Nephron progenitor cell (in vitro differentiated cells): Measurements from ENCODE around the gene FCRL2.

ENCODE experiments used
- DNase-seq: peaks from one replicate; pipeline ENCODE4 v3.0.0; 2021
- H3K27ac Mint-ChIP-seq: 2 replicates; pipeline ENCODE4 v1.8.0; 2021; ENCODE audit warnings: mild to moderate bottlenecking, moderate library complexity, mixed read lengths
- H3K27me3 Mint-ChIP-seq: 2 replicates; pipeline ENCODE4 v1.8.0; 2021; ENCODE audit warnings: mild to moderate bottlenecking, low read depth, mixed read lengths; ENCODE audit not compliant: poor library complexity
- H3K36me3 Mint-ChIP-seq: 2 replicates; pipeline ENCODE4 v1.8.0; 2021; ENCODE audit warnings: low read depth, mixed read lengths
- H3K4me1 Mint-ChIP-seq: 2 replicates; pipeline ENCODE4 v1.8.0; 2021; ENCODE audit warnings: mixed read lengths
- H3K4me3 Mint-ChIP-seq: 2 replicates; pipeline ENCODE4 v1.8.0; 2021; ENCODE audit warnings: mild to moderate bottlenecking, moderate library complexity, mixed read lengths
- H3K9me3 Mint-ChIP-seq: 2 replicates; pipeline ENCODE4 v1.8.0; 2021; ENCODE audit warnings: mild to moderate bottlenecking, moderate library complexity, mixed read lengths
- TF ChIP-seq, protein P1 (sequence below): fragments of 200-600 bp; sonication (generic); IDR thresholded peaks from 2 replicates; pipeline ENCODE4 v1.5.0; 2021; ENCODE audit warnings: antibody characterized with exemption

FCRL2 gene

DNA sequence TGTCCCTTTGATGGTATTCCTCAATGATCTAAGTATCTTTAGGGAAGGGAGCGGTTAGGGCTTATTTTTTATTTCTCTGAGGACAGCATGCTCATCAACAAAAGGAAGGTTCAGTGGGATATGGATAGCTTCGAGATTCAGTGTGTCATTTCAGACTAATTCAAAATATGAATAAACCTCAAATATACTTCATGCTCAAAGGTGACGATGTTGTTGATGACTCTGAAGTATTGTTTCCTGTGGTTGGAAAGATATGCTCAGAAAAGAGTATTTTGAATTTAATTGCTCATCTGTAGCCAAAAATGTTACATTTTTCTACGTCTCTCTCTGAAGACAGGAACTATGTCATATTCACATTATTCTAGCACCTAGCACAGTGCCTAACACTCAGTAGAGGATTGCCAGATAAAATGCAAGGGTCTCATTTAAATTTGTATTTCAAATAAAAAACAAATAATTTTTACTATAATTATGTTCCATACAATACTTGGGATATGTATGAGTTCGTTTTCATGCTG lies 74.6 kb downstream of the FCRL2 start:
- TF ChIP-seq, protein P1, sequence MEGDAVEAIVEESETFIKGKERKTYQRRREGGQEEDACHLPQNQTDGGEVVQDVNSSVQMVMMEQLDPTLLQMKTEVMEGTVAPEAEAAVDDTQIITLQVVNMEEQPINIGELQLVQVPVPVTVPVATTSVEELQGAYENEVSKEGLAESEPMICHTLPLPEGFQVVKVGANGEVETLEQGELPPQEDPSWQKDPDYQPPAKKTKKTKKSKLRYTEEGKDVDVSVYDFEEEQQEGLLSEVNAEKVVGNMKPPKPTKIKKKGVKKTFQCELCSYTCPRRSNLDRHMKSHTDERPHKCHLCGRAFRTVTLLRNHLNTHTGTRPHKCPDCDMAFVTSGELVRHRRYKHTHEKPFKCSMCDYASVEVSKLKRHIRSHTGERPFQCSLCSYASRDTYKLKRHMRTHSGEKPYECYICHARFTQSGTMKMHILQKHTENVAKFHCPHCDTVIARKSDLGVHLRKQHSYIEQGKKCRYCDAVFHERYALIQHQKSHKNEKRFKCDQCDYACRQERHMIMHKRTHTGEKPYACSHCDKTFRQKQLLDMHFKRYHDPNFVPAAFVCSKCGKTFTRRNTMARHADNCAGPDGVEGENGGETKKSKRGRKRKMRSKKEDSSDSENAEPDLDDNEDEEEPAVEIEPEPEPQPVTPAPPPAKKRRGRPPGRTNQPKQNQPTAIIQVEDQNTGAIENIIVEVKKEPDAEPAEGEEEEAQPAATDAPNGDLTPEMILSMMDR: no peak
- Mint-ChIP-seq H3K27ac (no peak overlapping the region), H3K36me3 (no peaks in the 10 kb centered on the region), H3K9me3 (no peaks in the 10 kb centered on the region), H3K4me1 (no peaks in the 10 kb centered on the region), H3K27me3 (peaks cover 10% of the 10 kb centered on the region), H3K4me3 (no peak overlapping the region)
- DNase-seq: no peak

DNA sequence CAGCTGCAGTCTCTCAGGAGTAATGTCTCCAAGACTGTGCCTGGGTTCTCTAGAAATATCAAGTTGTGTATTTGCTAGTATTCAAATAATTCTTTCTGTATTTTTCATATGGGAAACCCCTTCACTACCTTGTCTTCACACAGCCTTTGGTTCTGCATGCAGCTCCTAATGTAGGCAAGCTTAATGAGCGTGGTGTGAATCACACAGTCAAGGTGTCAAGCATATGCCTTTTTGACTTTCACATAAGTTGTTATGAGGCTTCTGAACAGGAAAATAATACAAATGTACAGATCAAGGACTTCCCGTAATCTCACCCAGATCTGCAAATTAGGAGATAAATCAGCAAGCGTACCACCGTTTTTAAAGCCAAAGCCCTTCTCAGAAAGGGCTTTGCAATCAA lies 76.2 kb downstream of the FCRL2 start, which contains the start of gene FCRL3:
Gene FCRL3, minus strand, starts transcription at position 38 of the 400 bp plus-strand sequence. CDS start 280 bp downstream, outside the sequence.
- TF ChIP-seq, protein P1: no peak
- Mint-ChIP-seq H3K9me3 (no peaks in the 10 kb centered on the region), H3K4me1 (no peaks in the 10 kb centered on the region), H3K27ac (no peak within 1 kb of the TSS), H3K27me3 (peaks cover 10% of the 10 kb centered on the region), H3K4me3 (no peak within 1 kb of the TSS), H3K36me3 (no peaks in the 10 kb centered on the region)
- DNase-seq: no peak

DNA sequence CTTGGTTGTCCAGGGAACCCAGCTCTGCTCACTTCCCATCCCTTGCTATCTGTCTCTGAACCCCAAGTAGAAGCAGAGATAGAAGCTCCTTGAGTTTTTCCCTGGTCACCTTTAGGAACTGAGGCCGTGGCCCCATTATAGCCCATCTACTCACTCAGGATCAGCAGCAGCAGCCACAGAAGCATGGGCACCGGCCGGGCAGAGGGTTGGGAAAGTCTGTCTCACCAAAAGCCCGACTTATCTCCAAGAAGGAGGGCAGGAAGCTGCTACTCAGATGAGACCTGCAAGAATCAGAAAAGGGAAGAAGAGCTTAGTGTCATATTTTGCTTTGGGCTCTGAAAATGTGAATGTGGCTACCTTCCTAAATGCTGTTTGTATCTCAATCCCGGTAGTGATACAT lies 76.6 kb downstream of the FCRL2 start:
- DNase-seq: no peak
- Mint-ChIP-seq H3K4me1 (no peaks in the 10 kb centered on the region), H3K4me3 (no peak overlapping the region), H3K9me3 (no peaks in the 10 kb centered on the region), H3K36me3 (no peaks in the 10 kb centered on the region), H3K27me3 (peaks cover 10% of the 10 kb centered on the region), H3K27ac (no peak overlapping the region)
- TF ChIP-seq, protein P1: no peak

DNA sequence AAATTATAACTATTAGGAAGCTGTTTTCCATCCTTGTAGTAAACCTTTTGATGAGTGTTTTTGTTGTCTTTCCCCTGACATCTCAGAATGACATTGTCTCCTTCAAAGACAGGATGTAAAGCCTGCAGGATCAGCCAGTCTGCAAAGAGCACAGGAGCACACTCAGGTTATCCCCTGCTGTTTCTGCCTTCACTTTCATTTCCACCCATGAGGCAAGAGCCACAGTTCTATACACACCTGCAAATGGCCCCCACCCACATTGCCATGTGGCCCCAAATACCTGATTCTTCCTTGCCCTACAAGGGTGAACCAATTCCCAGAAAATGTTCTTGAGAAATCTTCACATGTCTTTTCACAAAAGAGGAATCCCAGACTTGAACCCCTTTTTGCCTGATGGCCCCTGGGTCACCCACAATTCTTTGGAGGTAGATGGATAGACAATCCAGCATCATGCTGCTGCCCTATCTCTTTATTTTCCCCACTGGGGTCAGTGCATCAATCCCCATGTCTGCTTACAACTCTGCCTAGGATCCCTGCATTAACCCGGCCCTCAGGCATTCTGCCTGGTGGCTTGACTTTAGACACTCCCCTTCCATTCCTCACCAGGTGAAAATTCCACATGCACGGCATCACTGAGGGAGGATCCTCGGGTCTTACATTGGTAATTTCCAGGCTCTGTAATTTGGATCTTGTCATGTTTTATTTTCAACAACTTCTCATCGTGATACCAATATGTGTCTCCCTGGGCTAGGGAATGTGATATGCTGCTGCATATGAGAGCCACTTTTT lies 79.0 kb downstream of the FCRL2 start:
- no peaks in the 10 kb centered on the region for H3K36me3 Mint-ChIP-seq
- no peak overlapping the region for H3K4me3 Mint-ChIP-seq
- H3K27me3 Mint-ChIP-seq: peaks cover 13% of the 10 kb centered on the region
- H3K9me3 Mint-ChIP-seq: no peaks in the 10 kb centered on the region
- no peak overlapping the region for H3K27ac Mint-ChIP-seq
- DNase-seq: no peak
- H3K4me1 Mint-ChIP-seq: no peaks in the 10 kb centered on the region
- TF ChIP-seq, protein P1: no peak

DNA sequence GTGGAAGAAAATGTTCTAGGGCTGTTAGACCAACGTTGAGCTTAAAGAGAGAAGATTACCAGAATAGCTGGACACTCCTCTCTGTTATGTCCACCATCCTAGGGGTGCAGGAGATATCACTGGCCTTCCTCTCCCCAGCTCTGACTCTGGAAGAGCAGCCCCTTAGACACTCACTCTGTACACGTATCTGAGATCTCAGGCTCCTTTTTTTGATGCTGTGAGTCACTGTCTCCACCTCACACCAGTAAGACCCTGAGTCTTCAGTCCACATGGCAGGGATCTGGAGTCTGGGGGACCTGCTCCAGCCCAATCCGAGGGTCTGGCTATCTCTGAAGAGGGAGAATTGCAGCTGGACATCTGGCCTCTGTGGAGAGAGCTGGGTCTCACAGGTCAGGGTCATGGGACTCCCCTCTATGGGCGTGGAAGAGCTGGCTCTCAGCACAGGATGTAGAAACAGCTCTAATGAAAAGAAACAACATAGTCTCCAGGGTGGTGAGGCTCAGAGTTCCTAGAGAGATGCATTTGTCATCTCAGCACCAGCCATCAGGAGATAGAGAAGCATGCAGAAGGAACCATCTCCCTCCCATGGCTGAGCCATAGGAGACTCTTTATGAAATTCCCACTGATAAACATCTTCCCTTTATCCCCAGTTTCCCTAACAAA lies 79.8 kb downstream of the FCRL2 start:
- no peak overlapping the region for H3K27ac Mint-ChIP-seq
- no peaks in the 10 kb centered on the region for H3K36me3 Mint-ChIP-seq
- H3K4me3 Mint-ChIP-seq: no peak overlapping the region
- TF ChIP-seq, protein P1: no peak
- no peaks in the 10 kb centered on the region for H3K4me1 Mint-ChIP-seq
- peaks cover 13% of the 10 kb centered on the region for H3K27me3 Mint-ChIP-seq
- no peak for DNase-seq
- no peaks in the 10 kb centered on the region for H3K9me3 Mint-ChIP-seq
